CD4-positive, alpha-beta T cell treated with Interleukin-6 for 4 hours (primary cell): ENCODE data around the gene KSR1.
"Not testable (repeated sequence)": the region's sequence is repeated elsewhere in the genome, so short reads cannot be mapped to it uniquely, and the experiment has no call there.

ENCODE experiments used
- DNase-seq: peaks from one replicate; pipeline ENCODE4 v3.0.0-alpha.2; 2020; ENCODE audit warnings: mixed read lengths

The KSR1 gene

DNA sequence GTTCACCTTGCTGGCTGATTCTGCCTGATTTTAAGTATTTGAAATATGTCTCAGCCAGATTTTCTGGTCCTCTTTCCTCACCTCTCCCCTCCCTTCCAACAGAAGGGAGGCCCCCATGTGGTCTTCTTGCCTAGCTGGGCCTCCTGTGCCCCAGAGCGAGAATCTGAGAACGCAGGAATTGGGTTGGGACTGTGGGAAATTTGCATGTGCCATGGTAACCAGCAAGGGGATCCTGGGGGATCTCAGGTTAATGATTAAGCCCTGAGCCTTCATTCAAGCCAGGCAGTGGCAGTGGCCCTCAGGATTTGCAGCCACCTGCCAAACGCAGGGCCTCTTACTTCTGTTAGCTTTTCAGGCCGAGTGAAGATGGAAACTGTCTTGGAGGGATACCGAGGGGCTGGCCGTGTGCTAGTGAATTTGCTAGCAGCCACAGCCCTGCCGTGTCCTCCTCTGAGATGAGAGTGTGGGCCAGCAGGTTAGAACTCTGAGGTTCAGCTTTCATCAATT, 40.2 kb downstream of the KSR1 start:
- DNase-seq, result no peak

DNA sequence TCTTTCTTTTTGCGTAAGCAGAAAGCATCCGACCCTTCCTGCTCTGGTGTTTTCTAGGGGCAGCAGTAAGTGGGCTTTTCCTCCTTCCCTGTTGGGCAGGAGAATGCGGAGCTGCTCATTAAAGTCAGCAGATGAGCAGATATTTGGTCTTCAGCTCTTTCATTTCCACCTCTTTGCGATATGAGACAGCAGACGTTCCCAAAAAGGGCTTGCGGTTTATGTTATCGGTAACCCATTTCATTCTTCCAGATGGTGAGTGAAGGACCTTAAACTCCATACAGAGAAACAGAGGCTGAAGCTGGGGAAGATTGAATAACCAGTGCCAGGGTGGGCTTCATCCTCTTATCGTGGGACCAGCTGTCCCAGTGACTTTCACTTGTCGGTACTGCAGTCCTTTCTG, 40.7 kb downstream of the KSR1 start:
- no peak for DNase-seq

DNA sequence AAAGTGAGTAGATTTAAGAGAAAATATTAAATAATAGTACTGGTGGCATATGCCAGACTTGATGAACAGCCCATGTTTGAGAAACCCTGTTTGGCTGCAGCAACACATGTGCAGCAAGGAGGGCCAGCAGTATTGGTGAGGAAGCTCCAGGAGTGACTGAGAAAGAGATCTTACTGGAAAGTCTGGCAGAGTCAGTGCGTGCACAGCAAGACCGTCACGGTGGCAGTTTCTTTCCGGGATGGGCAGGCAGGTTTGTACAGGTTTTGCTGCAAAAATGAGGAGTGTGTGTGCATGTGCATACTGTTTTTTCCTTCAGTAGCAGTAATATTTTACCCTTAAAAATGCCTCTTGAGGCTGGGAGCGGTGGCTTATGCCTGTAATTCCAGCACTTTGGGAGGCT, 41.4 kb downstream of the KSR1 start:
- DNase-seq, result no peak

DNA sequence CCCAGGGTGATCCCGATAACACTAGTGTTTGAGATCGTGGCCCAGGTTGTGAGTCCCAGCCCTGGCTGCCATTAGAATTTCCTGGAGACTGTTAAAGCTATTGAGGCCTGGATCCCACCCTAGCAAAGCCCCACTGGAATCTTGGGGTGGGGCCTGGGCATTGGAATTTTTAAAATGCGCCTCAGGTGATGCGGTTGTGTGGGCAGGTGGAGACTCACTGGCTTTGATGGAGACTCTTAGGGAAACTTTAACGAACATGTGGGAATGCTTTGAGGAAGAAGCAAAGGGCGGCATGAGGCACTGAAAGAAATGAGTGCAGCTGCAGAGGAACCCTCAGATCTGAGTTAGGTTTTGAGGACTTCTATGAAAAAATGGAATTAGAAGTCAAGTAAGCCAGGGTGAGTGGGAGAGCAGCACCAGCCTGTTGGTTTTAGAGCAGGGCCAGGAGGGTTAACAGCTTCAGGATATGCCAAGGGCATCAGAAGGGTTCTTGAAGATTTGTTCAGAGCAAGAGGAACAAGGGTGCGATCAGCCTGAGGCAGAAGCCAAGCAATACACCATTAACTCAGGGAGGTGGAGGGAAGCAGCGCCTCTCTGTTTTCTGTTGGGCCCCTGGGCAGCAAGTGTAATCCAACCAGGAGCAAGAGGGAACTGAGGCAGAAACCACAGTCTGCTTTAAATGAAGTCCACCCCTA, 42.5 kb downstream of the KSR1 start:
- DNase-seq, result no peak

DNA sequence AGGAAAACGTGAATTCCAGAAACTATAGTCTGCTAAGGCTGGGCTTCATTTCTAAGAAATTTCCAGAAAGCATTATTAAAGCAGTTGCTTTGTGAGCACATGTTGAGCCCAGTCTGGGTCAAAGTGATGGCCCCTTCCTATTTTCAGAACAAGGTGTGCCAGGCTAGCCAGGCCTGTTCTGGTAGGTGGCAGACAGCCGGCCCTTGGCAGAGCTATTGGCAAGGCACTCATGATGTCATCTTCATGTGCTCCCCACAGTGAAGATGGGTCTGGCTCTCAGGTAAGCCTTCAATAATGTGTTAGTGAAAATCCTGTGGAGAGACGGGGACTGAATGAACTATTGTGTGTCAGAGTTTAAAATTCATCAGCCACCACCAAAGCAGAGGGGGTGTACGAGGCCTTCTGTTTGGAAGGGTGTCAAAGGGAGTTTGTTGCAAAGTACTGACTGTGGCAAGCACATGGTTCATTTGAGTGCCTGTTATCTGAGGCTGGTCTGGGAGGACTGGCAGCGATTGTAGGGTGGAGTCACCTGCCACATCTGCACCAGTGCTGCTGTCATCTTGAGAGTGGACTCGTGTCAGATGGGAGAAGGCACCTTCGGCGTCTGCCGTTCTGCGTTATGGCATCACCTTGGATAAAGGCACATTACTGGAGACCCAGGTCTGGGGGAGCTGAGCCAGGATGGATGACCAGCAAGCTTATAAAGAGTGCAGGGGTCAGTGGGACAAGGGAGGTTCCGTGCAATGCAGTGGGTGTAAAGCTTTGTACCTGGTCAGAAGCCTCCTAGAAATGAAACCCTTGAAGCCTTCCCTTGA, 43.4 kb downstream of the KSR1 start:
- DNase-seq, result no peak

DNA sequence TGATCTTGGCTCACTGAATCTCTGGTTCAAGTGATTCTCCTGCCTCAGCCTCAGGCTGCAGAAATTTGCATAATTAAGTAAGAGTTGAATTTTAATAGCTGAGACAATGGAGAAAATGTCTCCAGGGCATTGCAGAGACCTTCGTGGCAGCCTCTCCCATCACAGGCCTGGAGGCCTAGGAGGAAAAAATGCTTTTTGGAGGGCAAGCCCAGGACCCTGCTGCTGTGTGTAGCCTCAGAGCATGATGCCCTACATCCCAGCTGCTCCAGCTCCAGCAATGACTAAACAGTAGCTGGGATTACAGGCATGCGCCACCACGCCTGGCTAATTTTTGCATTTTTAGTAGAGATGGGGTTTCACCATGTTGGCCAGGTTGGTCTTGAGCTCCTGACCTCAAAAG, 45.1 kb downstream of the KSR1 start:
- not testable (repeated sequence) for DNase-seq

DNA sequence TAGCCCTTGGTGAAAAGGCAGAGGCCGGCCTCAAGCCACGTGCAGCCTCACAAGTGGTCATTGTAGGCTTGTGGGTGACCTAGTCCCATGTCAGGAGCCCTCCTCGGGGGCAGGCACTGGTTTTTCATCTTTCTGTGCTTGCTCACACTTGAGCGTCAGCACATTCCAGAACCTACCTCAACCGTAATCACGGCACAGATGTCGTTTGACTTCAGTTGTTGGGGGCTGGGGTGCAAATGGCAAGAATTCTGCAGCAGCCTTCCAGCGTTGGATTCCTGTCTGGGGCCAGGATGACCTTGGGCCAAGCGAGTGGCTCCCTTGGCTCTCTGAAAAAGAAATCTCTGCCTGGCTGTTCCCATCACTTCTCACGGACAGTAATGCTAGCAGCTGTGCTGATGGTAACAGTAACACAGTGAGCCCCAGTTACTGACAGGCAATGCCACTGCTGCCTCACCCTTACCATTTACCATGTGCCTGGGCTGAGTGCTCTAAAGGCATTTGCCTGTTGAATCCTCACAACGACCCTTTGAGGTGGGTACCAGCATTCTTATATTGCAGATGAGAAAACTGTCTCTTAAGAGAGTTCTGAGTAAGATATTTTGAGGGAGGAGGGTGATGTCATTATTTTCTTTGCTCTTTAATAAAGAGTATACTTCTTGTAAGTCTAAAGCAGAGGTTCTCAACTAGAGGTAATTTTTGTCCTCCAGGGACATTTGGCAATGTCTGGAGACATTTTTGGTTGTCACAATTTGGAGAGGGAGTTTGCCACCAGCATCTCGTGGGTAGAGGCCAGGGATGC, 46.5 kb downstream of the KSR1 start:
- no peak for DNase-seq

DNA sequence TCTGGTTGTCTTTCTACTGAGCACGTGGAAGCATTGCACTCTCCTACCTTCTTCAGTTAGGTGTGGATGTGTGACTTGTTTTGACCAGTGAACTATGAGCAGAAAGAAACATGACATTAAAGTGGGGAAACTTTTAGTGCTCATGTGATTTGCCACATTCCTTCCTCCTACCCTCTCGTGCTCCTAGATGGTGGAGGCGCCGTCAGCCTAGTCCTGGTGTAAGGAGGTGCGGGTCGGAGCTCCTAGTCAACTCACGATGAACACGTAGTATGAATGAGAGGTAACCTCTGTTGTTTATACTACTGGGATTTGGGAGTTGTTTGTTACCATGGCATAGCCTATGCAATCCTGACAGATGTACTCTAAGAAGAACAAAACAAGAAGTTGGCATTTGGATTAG, 47.4 kb downstream of the KSR1 start:
- no peak for DNase-seq

DNA sequence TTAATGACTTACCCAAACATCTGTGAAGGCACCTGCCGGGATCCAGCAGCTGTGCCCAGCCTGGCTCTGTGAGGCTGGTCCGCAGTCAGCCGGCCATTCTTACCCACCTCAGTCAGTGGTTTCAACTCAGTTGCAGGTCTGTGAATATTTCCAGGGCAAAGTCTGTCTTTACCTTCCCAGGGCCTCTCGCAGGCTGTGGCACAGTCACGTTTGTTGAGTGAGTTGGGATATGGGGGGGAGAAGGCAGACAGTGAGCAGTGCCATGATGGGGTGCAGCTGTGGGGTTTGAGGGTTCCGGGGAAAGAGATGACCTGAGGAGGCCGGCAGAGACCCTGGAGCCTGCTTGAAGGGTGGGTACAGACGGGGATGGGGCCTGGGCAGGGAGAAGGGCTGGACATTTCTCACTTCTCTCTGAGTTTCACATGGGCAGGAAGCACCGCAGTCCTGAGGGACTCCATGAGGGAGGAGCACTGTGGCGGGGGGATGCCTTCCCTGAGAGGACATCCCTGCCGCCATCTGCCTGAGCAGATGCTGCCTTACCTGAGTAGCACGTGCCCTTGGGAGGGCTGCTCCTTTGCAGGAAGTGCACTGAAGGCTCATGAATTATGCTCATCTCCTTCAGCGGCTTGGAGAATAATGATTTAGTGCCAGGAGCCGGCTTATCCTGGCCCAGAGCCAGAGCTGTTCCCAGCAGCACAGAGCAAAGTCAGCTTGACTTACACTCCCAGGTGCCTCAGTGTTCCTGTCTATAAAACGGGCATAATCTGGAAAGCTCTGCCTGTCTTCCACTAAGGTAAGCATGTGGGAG, 48.1 kb downstream of the KSR1 start:
- no peak for DNase-seq

DNA sequence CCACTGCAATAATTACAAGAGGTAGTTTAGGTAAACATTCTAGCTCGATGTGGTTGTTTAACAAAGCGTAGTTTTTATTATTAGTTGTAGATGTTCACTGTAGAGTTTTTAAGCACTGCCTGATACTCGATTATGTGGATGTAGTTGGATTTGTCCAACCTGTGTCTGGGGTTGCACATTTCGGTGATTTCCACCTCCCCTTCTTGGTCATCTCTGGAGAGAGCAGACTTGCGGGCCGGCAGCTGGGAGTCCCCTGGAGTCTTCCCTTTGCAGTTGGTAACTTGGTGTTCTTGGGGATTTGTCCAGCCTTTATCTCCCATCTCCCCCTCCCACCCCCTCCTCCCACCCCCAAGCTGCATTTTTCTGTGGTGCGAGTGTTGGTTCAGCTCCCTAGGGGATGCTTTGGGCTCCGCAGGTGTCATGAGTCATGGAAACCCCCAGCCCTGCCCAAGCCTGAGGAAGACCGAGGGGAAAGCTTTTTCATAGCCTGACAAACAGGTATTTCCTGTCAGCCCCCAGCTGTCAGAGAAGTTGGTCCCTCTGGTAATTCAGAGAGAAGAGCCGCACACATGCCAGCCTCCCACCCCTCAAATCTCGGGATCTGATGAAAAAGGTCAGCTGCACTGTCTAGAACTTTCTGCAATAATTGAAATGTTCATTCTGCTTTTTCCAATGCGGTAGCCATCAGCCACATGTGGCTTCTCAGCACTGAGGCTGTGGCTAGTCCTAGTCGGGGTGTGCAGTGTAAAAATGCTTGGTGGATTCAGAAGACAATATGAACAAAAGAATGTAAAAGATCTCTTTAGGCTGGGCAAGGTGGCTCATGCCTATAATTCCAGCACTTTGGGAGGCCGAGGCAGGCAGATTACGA, 50.3 kb downstream of the KSR1 start:
- DNase-seq, result no peak

DNA sequence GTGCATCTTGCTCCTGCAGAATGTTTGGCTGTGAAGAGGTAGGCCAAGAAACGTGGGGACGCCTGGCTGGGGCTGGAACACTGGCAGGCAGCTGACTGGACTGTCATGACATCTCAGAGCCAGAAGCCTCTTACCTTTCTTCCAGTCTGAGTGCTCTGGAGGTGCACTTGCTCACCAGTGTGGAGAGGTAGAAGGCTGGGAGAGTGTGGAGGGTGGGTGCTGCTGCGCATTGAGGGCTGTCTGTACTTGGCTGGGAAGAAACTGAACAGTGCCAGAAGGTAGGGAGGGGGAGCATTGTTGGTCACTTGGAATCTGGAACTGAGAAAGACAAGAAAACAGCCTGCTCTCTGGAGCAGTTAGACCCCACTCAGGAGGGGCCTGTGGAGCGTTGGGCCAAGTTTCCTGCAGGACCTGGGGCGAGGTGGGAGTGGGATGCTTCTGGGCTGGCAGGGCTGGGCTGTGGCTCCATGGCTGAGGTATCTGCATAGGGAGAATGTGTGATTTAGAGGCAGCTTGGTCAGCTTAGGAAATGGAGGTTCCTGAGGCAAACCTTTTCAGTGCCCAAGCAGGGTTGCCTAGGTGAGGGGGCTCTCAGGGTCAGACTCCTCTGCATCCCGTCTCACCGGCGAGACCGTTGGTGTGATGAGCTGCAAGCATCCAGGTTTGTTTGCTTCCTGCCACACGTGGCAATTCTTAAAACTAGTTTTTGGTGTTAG, 55.1 kb downstream of the KSR1 start:
- no peak for DNase-seq

DNA sequence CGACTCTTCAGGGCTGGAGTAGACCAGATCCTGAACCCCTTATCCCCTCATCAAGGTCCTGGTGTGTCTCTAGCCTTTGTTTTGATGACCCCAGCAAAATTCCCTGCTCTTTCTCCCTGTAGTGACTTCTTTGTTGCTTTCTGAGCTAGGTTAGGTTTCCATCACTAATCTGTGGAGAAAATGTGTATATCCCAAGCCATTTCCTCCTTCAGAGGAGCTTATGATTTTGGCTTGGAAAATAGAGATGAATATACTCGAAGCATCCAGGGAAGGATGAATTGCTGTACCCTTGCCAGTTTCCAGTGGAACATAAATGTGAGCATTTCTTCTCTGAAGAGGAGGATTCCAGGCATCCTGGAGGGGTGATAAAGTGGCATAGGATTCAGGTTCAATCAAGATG, 55.8 kb downstream of the KSR1 start:
- DNase-seq, result no peak

DNA sequence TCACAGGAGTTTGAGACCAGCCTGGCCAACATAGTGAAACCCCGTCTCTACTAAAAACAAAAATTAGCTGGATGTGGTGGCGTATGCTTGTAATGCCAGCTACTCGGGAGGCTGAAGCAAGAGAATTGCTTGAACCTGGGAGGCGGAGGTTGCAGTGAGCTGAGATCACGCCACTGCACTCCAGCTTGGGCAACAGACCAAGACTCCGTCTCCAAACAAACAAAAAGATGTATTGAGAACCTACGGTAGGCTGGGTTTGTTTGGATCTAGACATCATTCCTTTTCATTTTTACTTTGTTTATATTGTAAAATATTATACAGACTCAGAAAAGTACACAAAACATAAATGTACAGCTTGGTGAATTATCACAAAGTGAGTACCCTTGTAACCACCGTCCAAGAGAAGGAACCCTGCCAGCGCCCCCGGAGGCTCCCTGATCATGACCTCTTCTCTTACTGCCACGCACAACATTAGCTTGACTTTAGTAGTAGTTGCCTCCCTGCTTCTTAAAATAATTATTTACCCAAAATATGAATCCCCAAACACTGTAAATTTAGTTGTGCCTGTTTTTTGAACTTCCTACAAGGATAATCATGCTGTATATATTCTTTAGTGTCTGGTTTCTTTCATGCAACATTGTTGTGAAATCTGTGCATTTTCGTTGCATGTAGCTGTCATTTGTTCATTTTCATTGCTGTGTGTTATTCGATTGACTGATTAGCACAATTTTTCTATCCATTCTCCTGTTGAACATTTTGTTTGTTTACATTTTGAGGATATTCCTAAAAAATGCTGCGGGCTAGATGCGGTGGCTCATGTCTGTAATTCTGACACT, 56.5 kb downstream of the KSR1 start:
- DNase-seq, result no peak

DNA sequence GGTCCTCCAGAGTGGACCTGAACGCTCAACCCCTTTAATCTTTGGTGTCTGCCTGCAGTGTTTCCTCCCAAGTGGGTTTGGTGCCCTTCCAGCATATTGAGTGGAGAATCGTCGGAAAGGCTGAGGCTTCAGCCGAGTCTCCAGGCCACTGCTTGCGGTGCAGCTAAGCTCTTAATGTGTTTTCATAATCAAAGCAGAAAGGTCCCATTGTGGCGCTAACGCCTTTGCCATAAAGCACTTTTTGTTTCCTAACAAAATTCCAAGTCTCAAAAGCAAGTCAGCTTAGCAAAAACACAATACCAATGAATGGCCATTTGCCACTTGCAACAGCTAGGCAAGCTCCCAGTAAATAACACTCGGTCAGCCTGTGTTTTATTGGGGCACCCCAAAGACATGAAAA, 57.6 kb downstream of the KSR1 start:
- no peak for DNase-seq

DNA sequence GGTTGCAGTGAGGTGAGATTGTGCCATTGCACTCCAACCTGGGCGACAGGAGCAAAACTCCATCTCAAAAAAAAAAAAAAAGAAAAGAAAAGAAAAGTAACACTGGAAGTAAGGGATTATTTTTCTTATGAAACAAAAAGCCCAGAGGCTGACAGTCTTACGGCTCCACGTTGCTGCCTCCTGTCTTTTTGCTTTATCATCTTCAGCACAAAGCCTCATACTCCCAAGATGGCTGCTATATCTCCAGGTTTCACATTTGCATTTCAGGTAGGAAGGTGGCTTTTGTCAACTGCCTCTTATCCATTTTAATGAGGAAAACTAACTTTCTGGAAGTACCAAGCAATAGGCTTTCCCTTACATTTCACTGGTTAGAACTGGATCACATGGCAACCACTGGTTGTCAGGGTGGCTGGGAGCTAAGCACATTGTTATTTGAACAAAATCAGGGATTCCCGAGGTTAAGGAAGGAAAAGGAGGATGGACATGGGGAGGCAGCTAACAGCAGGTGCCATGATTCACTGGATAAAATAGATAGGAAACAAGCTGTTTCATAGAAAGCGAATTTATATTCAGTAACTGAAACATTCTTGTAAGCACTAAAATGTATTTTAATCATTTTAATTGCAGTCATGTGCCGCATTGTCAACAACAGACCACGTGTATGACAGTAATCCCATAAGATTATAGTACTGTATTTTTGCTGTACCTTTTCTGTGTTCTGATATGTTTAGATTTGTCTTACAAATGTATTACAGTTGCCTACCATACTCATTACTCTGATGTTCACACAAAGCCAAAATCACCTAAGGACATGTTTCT, 58.6 kb downstream of the KSR1 start:
- DNase-seq, result no peak

DNA sequence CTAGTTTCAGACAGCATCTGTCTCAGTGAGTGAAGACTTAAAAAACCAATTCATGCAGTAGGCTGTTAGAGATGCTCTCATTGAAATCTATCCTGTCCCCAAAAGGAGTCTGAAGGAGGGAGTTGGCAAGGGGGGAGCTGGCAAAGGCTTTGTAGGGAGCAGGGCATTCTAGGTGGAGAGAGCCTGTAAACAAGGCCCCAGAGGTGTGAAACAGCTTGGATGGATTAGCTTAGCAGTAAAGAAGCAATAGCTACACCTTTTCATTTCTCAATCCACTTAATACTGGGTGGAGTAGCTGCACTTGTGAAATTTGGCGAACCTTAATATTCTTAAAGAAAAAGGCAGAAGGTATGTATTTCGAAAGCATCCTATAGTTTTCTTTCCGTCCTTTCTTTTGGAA, 61.8 kb downstream of the KSR1 start:
- DNase-seq, result no peak

DNA sequence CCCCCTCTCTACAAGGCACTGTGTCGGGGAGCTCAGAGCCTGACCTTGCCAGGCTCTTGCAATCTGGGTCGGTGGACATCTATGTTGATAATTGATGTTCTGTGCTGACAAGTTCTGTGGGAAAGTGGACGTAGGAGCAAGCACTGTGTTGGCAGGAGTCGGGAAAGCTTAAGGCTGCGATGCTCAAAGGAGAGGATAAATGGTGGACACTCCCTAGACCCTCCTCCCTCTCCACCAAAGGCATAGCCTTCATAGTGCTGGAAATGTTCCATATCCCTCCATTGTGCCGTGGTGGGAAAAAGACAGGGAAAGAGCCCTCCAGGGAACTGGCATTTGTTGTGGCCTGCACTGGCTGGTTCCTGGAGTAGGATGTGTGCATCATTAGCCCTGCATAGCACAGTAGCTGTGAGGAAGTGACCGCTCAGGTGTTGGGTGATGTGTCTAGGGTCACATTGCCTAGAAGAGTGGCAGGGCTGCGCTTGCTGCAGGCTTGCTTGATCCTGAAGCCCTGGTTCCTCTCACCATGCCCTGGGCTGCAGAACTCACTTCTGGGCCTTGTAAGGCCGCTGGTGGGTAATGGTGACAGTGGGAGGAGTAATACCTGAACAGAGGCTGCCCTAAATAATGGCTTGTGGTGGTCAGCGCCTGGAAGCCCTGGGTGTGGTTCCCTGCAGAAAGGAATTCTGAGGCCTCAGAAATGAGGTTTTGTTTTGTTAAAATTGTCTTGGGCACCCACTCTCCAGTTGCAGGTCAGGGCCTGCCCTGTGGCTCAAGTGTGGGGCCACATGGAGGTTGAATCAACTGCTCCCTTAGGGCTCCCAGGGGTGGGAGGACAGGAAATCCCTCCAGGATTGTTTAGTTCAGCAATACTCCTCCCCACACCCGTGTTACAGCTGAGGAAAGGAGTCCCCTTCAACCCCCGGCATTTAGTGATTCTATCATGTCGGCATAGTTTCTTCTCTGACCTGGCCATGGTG, 62.6 kb downstream of the KSR1 start:
- no peak for DNase-seq

DNA sequence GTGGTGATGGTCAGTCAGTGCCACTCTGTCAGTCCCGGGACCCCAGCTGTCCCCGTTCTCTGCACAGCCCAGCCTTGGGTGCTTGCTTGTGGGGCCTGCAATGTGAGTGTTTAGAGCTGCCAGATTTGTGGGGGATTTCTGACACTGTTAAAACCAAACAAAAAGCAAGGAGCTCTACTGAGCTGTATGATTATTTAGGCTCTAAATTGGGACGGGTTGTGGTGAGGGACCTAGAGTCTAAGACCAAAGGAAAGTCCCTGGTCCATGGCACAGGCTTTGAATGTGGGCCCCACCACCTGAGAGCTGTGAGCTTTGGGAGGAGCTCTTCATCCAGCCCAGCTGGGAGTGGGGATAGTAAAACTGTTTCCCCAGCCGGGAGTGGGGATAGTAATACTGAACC, 63.3 kb downstream of the KSR1 start:
- DNase-seq, result no peak
